Measurements from ENCODE around the gene SETDB2. TPM values are rescaled to one million over a fixed set of nuclear protein-coding genes. Genes with fewer than 3 reads are reported as not detected.
A peak's percentile ranks its signal among the peaks of the same experiment; 100 is the strongest.

SETDB2 gene
- total RNA-seq, 6 experiments from 2014 or later = 3.7 to 6.7 (median 4.6) TPM

DNA sequence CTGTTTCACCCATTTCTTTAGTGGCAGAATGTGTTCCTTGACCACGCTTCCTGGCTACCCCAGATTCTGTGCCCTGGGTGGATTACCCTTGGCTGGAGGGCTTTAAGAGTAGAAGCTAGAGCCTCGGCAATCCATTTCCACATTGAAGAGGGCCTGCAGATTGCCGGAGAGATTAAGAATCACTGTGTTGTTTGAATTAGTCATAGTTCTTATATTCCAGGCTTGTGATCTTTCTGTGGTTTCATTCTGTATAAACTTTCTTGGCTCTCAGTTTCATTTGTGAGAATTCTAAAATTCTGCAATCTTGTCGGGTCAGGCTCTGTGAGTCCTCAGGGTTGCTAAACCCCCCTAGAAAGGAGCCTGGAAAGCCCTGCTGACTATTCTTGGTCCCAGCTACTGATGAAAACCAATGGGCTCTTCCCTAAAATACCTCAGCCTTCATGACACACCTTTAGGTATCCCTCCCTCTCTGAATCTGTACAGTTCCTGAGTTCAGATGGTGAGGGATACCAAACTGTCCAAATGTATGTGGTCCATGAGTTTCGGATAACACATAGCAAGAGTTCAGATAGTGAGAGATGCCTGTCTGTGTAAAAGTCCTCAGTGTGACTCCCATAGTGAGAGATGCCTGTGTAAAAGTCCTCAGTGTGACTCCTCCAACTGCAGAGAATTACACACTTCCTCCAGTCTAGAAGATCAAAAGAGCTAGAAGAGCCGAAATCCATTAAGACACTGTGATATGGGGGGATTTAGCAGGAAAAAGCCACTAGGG lies 56.0 kb downstream of the SETDB2 start:
- DNase-seq (no peak), ATAC-seq (no peak)
- intact Hi-C loops (cut with DNase I) = no loop called here
- WGBS (ENCODE audit: insufficient coverage, low coverage, low lambda C conversion rate, missing lambda C conversion rate) = 71% methylated on average over 3 of the region's 6 CpGs
- Histone ChIP-seq H3K27me3 (no peaks in the 10 kb centered on the region), H3K27ac (no peak overlapping the region), H3K4me3 (no peak overlapping the region), H3K4me1 (no peaks in the 10 kb centered on the region), H3K36me3 (no peaks in the 10 kb centered on the region), H3K9me3 (no peaks in the 10 kb centered on the region)
- no peak for TF ChIP-seq POLR2A (IDR thresholded peaks at IDR 0.05)
- TF ChIP-seq, protein P1, sequence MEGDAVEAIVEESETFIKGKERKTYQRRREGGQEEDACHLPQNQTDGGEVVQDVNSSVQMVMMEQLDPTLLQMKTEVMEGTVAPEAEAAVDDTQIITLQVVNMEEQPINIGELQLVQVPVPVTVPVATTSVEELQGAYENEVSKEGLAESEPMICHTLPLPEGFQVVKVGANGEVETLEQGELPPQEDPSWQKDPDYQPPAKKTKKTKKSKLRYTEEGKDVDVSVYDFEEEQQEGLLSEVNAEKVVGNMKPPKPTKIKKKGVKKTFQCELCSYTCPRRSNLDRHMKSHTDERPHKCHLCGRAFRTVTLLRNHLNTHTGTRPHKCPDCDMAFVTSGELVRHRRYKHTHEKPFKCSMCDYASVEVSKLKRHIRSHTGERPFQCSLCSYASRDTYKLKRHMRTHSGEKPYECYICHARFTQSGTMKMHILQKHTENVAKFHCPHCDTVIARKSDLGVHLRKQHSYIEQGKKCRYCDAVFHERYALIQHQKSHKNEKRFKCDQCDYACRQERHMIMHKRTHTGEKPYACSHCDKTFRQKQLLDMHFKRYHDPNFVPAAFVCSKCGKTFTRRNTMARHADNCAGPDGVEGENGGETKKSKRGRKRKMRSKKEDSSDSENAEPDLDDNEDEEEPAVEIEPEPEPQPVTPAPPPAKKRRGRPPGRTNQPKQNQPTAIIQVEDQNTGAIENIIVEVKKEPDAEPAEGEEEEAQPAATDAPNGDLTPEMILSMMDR (IDR thresholded peaks at IDR 0.05) = no peak

DNA sequence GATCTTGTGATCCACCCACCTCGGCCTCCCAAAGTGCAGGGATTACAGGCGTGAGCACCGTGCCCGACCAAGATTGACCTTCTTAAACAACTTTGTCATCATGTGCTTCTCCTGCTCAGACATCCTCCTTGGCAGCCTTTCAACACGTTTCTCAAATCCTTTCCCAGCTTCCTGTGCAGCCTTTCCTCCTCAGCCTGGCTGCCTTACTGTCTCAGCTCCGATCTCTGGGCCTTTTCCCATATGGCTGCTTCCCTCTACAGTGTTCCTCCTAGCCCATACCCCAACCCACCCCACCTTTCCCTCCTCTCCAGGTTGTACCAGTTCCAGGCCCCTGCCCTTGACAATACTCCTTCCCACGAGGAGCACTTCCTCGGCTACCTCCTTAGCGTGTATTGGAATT lies 58.9 kb downstream of the SETDB2 start:
- ATAC-seq (peak; percentile 38 to 69 (median 58)), DNase-seq (peak in 1 of 3 donors; percentile 45)
- no peaks in the 10 kb centered on the region for H3K4me1 ChIP-seq
- 61% methylated on average over 9 of the region's 9 CpGs for WGBS (ENCODE audit: insufficient coverage, low coverage, low lambda C conversion rate, missing lambda C conversion rate)
- TF ChIP-seq, protein P1 (IDR thresholded peaks at IDR 0.05) = no peak
- no peak for TF ChIP-seq POLR2A (IDR thresholded peaks at IDR 0.05)
- no peak overlapping the region for H3K4me3 ChIP-seq
- peaks cover 0 to 2% (median 0%) of the 10 kb centered on the region in 4 donors for H3K36me3 ChIP-seq
- no peaks in the 10 kb centered on the region for H3K9me3 ChIP-seq
- intact Hi-C loops (cut with DNase I) = no loop called here
- no peak overlapping the region for H3K27ac ChIP-seq
- H3K27me3 ChIP-seq = no peaks in the 10 kb centered on the region

DNA sequence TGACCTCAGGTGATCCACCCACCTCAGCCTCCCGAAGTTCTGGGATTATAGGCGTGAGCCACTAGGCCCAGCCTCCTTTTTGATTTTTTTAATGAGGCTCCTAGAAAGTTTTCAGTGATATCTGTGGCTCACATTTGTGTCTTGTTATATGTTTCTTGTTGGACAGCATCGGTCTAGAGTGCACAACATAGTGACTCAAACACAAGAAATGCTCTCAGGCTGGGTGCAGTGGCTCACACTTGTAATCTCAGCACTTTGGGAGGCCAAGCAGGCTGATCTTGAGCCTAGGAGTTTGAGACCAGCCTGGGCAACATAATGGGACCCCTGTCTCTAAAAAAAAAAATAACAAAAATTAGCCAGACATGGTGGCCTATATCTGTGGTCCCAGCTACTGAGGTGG lies 59.9 kb downstream of the SETDB2 start:
- Histone ChIP-seq H3K9me3 (no peaks in the 10 kb centered on the region), H3K4me3 (no peak overlapping the region), H3K27me3 (no peaks in the 10 kb centered on the region), H3K4me1 (no peaks in the 10 kb centered on the region), H3K36me3 (peaks cover 0 to 2% (median 0%) of the 10 kb centered on the region in 4 donors), H3K27ac (no peak overlapping the region)
- ATAC-seq (no peak), DNase-seq (no peak)
- TF ChIP-seq, protein P1 (IDR thresholded peaks at IDR 0.05) = no peak
- no peak for TF ChIP-seq POLR2A (IDR thresholded peaks at IDR 0.05)
- intact Hi-C loops (cut with DNase I) = no loop called here
- 83% methylated on average over 3 of the region's 3 CpGs for WGBS (ENCODE audit: insufficient coverage, low coverage, low lambda C conversion rate, missing lambda C conversion rate)

DNA sequence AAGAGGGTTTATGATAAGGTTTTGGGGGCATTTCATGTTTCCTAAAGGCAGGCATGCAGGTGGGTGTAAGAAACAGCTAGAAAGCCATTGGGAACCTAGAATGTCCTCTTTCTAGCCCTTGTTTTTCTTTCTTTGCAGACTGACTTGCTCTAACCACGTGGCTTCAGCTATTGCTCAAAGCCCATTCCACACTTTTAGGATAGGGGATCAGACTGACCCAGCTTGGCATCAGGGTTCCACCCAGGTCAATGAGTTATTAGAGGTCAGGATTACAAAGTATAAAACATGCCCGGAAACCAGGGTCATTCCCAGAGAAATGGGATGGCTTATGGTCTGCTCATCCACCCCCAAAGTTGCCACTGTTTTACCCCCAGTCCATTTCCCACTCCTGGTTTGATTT lies 68.5 kb downstream of the SETDB2 start:
- Histone ChIP-seq H3K36me3 (peaks cover 0 to 17% (median 5%) of the 10 kb centered on the region in 4 donors), H3K9me3 (no peaks in the 10 kb centered on the region), H3K4me3 (no peak overlapping the region), H3K27me3 (no peaks in the 10 kb centered on the region), H3K27ac (no peak overlapping the region), H3K4me1 (no peaks in the 10 kb centered on the region)
- TF ChIP-seq POLR2A (IDR thresholded peaks at IDR 0.05) = no peak
- TF ChIP-seq, protein P1 (IDR thresholded peaks at IDR 0.05) = no peak
- intact Hi-C loops (cut with DNase I) = no loop called here
- 26% methylated on average over 2 of the region's 2 CpGs for WGBS (ENCODE audit: insufficient coverage, low coverage, low lambda C conversion rate, missing lambda C conversion rate)
- ATAC-seq = peak; percentile 82 to 91 (median 90)
- DNase-seq = peak in 1 of 3 donors; percentile 56
